Esophagus muscularis mucosa (tissue), 4 donors: ENCODE results near the gene ETF1. TPM values are rescaled to one million over a fixed set of nuclear protein-coding genes. Genes with fewer than 3 reads are reported as not detected.
A peak's percentile ranks its signal among the peaks of the same experiment; 100 is the strongest.
"Not testable (repeated sequence)": the region's sequence is repeated elsewhere in the genome, so short reads cannot be mapped to it uniquely, and the experiment has no call there.

Experiments used
- DNase-seq: peaks from one replicate; pipeline ENCODE4 v3.0.0-alpha.2; 2017; ENCODE audit errors: extremely low spot score
- H3K27ac ChIP-seq, 4 donors: fragments of 200-600 bp; sonication (generic); replicated peaks in 1 of 4; 1 replicate in 3 of 4; 2 replicates in 1 of 4; pipeline ENCODE4 v1.5.1; 2016 to 2019; ENCODE audit warnings: mild to moderate bottlenecking in 1 of 4
- H3K27me3 ChIP-seq, 4 donors: fragments of 200-600 bp; sonication (generic); one replicate each; pipeline versions ENCODE4 v1.5.1 to v1.6.0; 2016 to 2019
- H3K36me3 ChIP-seq, 4 donors: fragments of 200-600 bp; sonication (generic); one replicate each; pipeline ENCODE4 v1.5.1; 2016 to 2019
- H3K4me1 ChIP-seq, 4 donors: fragments of 200-600 bp; sonication (generic); one replicate each; pipeline ENCODE4 v1.5.1; 2016 to 2019
- H3K4me3 ChIP-seq, 4 donors: fragments of 200-600 bp; sonication (generic); 1 replicate in 2 of 4; 2 replicates in 2 of 4; pipeline ENCODE4 v1.5.1; 2016 to 2019; ENCODE audit warnings: mild to moderate bottlenecking in 4 of 4, moderate library complexity in 1 of 4
- H3K9me3 ChIP-seq, 4 donors: fragments of 200-600 bp; sonication (generic); 1 replicate in 3 of 4; 2 replicates in 1 of 4; pipeline ENCODE4 v1.5.1; 2016 to 2019
- EP300 ChIP-seq: sonication (generic); formaldehyde crosslinking; IDR thresholded peaks from one replicate; pipeline ENCODE4 v1.6.1; 2017; ENCODE audit warnings: antibody characterized with exemption
- POLR2A ChIP-seq: fragments of 450-650 bp; IDR thresholded peaks from one replicate; pipeline ENCODE4 v1.6.1; 2017; ENCODE audit warnings: antibody characterized with exemption, moderate library complexity, mild to moderate bottlenecking, low read depth
- POLR2AphosphoS5 ChIP-seq, 2 donors: sonication (generic); formaldehyde crosslinking; IDR thresholded peaks; one replicate each; pipeline ENCODE4 v1.6.1; 2017; ENCODE audit warnings: antibody characterized with exemption in 2 of 2
- WGBS: methylation state at CpG from one replicate; pipeline ENCODE4 v1.1.5; 2018; 5-methylcytosine and 5-hydroxymethylcytosine counted together
- intact Hi-C: fragments of 100-400 bp; cut with DNase I; formaldehyde crosslinking; loops from one replicate; pipeline ENCODE4 v1.15.1; 2023
- total RNA-seq, 4 donors: library from RNA; depleted of rRNA; stranded (reverse); fragments of >200 nt; gene quantifications; one replicate each; pipeline versions ENCODE4 v1.1.0 to v1.2.1, GENCODE V29; 2016
- TF ChIP-seq, protein P1 (sequence below), 3 experiments: fragments of 200-600 bp in 2 of 3; fragments of 450-650 bp in 1 of 3; sonication (generic) in 2 of 3; IDR thresholded peaks; one replicate each; pipeline ENCODE4 v1.5.1; 2017 to 2019; ENCODE audit warnings: antibody characterized with exemption in 3 of 3, mild to moderate bottlenecking in 2 of 3, moderate library complexity in 1 of 3

ETF1 gene
- total RNA-seq, 4 donors from 2014 or later, result 90.5 to 154 (median 111) TPM

DNA sequence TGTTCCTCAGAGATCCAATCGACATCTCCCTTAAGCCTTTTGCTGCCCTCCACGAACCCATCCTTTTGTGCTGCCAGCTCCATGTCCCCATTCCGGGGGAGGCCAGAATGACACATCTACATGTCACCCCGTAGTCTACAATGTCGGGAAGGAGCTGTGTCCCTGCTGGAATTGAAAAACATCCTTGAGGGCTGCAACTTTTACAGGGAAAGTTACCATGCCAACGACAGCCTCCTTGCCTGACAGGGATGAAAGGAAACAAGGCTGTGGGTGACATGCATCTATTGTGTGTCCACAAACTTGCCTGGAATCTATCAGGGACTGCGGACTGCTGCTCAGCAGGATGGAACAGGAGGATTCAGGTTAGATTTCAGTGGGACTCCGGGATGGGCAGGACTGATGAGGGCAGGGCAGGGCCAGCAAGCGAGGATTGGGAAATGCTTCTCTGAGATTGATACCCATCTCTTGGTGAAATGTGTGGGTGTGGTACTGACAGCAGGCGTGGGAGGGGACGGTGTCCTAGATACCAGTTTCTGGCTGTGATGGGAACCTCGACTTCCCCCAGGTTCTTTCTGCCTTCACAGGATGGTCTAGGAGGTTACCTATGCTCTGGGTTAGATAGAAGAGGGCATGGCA lies 52.3 kb downstream of the ETF1 start:
- intact Hi-C loops, result no loop called here
- WGBS, result 96% methylated on average over 12 of the region's 12 CpGs
- H3K36me3 ChIP-seq, result no peaks in the 10 kb centered on the region
- no peak overlapping the region for H3K4me3 ChIP-seq
- no peaks in the 10 kb centered on the region for H3K9me3 ChIP-seq
- no peak overlapping the region for H3K27ac ChIP-seq
- H3K4me1 ChIP-seq, result peaks cover 24 to 29% (median 27%) of the 10 kb centered on the region in 4 donors
- TF ChIP-seq POLR2A (no peak), EP300 (no peak), POLR2AphosphoS5 (IDR thresholded peaks at IDR 0.05) (no peak)
- TF ChIP-seq, protein P1, sequence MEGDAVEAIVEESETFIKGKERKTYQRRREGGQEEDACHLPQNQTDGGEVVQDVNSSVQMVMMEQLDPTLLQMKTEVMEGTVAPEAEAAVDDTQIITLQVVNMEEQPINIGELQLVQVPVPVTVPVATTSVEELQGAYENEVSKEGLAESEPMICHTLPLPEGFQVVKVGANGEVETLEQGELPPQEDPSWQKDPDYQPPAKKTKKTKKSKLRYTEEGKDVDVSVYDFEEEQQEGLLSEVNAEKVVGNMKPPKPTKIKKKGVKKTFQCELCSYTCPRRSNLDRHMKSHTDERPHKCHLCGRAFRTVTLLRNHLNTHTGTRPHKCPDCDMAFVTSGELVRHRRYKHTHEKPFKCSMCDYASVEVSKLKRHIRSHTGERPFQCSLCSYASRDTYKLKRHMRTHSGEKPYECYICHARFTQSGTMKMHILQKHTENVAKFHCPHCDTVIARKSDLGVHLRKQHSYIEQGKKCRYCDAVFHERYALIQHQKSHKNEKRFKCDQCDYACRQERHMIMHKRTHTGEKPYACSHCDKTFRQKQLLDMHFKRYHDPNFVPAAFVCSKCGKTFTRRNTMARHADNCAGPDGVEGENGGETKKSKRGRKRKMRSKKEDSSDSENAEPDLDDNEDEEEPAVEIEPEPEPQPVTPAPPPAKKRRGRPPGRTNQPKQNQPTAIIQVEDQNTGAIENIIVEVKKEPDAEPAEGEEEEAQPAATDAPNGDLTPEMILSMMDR (IDR thresholded peaks at IDR 0.05), result no peak
- H3K27me3 ChIP-seq, result peaks cover 0 to 10% (median 0%) of the 10 kb centered on the region in 4 donors
- no peak for DNase-seq

DNA sequence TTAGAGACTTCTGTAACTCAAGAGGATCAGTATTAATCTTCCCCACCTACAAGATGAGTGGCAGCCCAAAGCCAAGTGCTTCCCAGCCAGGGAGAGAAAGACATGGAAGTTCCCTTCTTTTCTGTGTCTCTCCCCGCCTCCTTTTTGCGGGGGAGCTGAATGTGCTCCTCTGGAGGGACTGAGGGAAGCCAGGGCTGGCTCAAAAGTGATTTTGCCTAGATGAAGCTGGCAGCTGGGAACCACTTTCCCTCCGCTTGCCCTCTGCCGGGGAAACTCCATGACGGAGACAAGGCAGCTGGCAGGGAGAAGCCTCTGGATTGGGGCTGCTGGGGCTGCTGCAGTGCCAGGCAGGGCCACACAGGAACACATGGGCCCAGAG lies 53.4 kb downstream of the ETF1 start:
- H3K27ac ChIP-seq, result peak overlapping the region in 1 of 4 donors; percentile 5

DNA sequence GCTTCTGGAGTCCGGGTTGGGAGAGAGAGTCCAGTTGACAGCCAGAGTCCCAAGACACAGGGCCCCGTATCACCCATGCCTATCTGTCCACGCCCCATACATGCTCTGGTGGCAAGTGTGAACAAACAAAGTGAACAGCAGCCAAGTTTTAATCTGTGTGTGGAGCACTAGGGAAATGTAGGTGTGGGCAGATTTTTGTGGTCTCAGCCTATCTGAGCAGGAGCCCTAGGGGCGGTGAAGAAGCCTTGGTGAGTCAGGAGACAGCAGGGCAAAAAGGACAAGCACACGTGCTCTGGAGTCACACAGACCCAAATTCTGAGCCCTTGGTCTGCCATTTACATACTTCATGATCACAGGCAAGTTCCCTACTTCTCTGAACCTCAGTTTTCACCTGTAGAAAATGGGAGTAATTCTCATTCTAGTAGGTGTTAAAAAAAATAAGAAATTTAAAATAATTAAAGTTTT lies 54.5 kb downstream of the ETF1 start:
- H3K27me3 ChIP-seq, result peaks cover 0 to 10% (median 0%) of the 10 kb centered on the region in 4 donors
- intact Hi-C loops, result no loop called here
- H3K4me3 ChIP-seq, result no peak overlapping the region
- WGBS, result 83% methylated on average over 5 of the region's 5 CpGs
- H3K9me3 ChIP-seq, result no peaks in the 10 kb centered on the region
- no peaks in the 10 kb centered on the region for H3K36me3 ChIP-seq
- no peak for DNase-seq
- peaks cover 24 to 26% (median 25%) of the 10 kb centered on the region in 4 donors for H3K4me1 ChIP-seq
- TF ChIP-seq POLR2AphosphoS5 (IDR thresholded peaks at IDR 0.05) (no peak), POLR2A (no peak), EP300 (no peak)
- TF ChIP-seq, protein P1 (IDR thresholded peaks at IDR 0.05), result no peak
- H3K27ac ChIP-seq, result no peak overlapping the region

More for the DNA sequence above, 53.4 kb downstream of the ETF1 start:
- peaks cover 24 to 29% (median 27%) of the 10 kb centered on the region in 4 donors for H3K4me1 ChIP-seq
- no peak for DNase-seq
- peaks cover 0 to 10% (median 0%) of the 10 kb centered on the region in 4 donors for H3K27me3 ChIP-seq
- intact Hi-C loops, result no loop called here
- no peaks in the 10 kb centered on the region for H3K36me3 ChIP-seq
- no peak overlapping the region for H3K4me3 ChIP-seq
- H3K9me3 ChIP-seq, result no peaks in the 10 kb centered on the region
- TF ChIP-seq POLR2AphosphoS5 (IDR thresholded peaks at IDR 0.05) (no peak), POLR2A (no peak), EP300 (no peak)
- TF ChIP-seq, protein P1 (IDR thresholded peaks at IDR 0.05), result no peak
- 84% methylated on average over 4 of the region's 5 CpGs for WGBS

DNA sequence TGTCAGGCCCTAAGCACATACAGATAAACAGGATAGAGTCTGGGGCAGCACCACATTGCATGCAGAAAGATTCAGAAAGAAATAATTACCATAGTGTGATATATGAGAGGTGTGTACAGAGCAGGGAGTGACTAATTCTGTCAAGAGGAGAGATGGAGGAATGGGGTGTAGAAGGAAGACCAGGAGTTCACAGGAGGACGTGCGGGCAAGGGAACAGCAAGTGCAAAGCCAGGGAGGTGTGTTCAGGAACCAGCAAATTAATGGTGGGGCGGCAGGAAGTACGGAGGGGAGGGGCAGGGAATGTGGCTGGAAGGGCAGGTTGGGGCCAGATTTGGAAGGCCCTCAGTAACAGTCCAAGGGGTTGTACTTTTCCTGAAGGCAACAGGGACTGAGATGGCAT lies 60.4 kb downstream of the ETF1 start:
- H3K27ac ChIP-seq, result no peak overlapping the region
- DNase-seq, result no peak
- H3K27me3 ChIP-seq, result no peaks in the 10 kb centered on the region
- 66% methylated on average over 4 of the region's 4 CpGs for WGBS
- no peaks in the 10 kb centered on the region for H3K36me3 ChIP-seq
- TF ChIP-seq POLR2A, result no peak
- TF ChIP-seq, protein P1 (IDR thresholded peaks at IDR 0.05), result no peak
- no peak for TF ChIP-seq EP300
- no peak for TF ChIP-seq POLR2AphosphoS5 (IDR thresholded peaks at IDR 0.05)
- H3K9me3 ChIP-seq, result no peaks in the 10 kb centered on the region
- no peak overlapping the region for H3K4me3 ChIP-seq
- intact Hi-C loops, result no loop called here
- H3K4me1 ChIP-seq, result no peaks in the 10 kb centered on the region

DNA sequence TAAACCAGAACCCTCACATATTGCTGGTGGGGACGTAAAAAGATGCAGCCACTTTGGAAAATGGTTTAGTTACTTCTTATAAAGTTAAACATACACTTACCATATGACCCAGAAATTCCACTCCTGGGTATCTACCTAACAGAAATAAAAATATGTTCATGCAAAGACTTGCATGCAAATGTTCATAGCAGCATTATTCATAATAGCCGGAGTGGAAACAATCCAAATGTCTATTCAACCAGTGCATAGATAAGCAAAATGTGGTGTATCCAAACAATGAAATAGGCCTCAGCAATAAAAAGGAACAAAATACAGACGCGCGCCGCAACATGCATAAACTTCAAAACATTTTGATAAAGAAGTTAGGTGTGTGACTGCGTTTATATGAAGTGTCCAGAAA lies 66.1 kb downstream of the ETF1 start:
- Histone ChIP-seq H3K27me3 (no peaks in the 10 kb centered on the region), H3K36me3 (no peaks in the 10 kb centered on the region), H3K4me3 (no peak overlapping the region), H3K9me3 (no peaks in the 10 kb centered on the region), H3K4me1 (no peaks in the 10 kb centered on the region), H3K27ac (no peak overlapping the region)
- WGBS, result 83% methylated on average over 7 of the region's 7 CpGs
- intact Hi-C loops, result no loop called here
- TF ChIP-seq EP300 (no peak), POLR2AphosphoS5 (IDR thresholded peaks at IDR 0.05) (no peak), POLR2A (no peak)
- TF ChIP-seq, protein P1 (IDR thresholded peaks at IDR 0.05), result no peak
- no peak for DNase-seq

DNA sequence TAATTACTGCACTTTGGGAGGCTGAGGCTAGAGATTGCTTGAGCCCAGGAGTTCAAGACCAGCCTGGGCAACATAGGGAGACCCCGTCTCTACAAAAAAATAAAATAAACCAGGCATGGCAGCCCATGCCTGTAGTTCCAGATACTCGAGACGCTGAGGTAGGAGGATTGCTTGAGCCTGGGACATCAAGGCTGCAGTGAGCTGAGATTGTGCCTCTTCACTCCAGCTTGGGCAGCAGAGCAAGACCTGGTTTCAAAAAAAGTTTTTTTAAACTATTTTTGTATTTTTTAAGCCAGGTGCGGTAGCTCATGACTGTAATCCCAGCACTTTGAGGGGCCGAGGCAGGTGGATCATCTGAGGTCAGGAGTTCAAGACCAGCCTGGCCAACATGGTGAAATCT lies 69.9 kb downstream of the ETF1 start:
- H3K9me3 ChIP-seq, H3K27ac ChIP-seq, DNase-seq, H3K36me3 ChIP-seq, H3K4me1 ChIP-seq, H3K27me3 ChIP-seq, intact Hi-C loops, H3K4me3 ChIP-seq: not testable (repeated sequence)
- WGBS, result 93% methylated on average over 5 of the region's 5 CpGs
